ENCODE measurements around the gene RUNX2. TPM values are rescaled to one million over a fixed set of nuclear protein-coding genes. Genes with fewer than 3 reads are reported as not detected.
A peak's percentile ranks its signal among the peaks of the same experiment; 100 is the strongest.

RUNX2 gene
- total and polyA plus RNA-seq, 8 donors = 2.5 to 5.9 (median 3.0) TPM

GRCh38 chr6:45567879-45568278 is 239.7 kb downstream of the RUNX2 start:
- H3K4me3 ChIP-seq = no peak overlapping the region
- no peak for ATAC-seq
- TF ChIP-seq CTCF (IDR thresholded peaks at IDR 0.05) = no peak

DNA sequence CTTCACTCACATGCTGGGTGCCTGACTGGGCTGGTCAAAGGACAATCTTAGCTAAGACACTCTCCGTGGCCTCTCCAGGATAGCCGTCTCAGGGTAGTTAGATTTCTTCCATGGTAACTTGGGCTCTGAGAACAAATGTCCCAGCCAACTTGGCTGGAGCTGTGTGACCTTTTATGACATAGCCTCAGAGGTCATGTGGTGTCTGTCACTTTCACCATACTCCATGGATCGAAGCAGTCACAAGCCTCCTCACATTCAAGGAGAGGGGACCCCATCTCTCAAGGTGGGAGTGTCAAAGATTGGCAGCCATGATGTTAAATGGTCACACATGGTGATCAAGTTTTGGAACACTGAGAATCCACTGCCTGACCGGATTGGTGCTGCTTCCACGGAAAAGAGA is 240.5 kb downstream of the RUNX2 start:
- Histone ChIP-seq H3K9me3 (no peaks in the 10 kb centered on the region), H3K27ac (no peak overlapping the region)

More at GRCh38 chr6:45567879-45568278, 239.7 kb downstream of the RUNX2 start:
- no peaks in the 10 kb centered on the region for H3K36me3 ChIP-seq
- peaks cover 0 to 8% of the 10 kb centered on the region in 2 donors for H3K4me1 ChIP-seq
- no peak overlapping the region for H3K27ac ChIP-seq
- intact Hi-C loops (cut with DNase I) = no loop called here
- H3K9me3 ChIP-seq = no peaks in the 10 kb centered on the region
- DNase-seq = no peak
- no peaks in the 10 kb centered on the region for H3K27me3 ChIP-seq

GRCh38 chr6:45569210-45569945 is 241.2 kb downstream of the RUNX2 start:
- H3K36me3 ChIP-seq = no peaks in the 10 kb centered on the region
- TF ChIP-seq CTCF (IDR thresholded peaks at IDR 0.05) = no peak
- no peak overlapping the region for H3K27ac ChIP-seq
- no peaks in the 10 kb centered on the region for H3K27me3 ChIP-seq
- H3K4me1 ChIP-seq = peaks cover 0 to 8% of the 10 kb centered on the region in 2 donors
- DNase-seq = peak in 3 of 4 donors; percentile 47 to 71 (median 71)
- peak; percentile 80 for ATAC-seq
- no peak overlapping the region for H3K4me3 ChIP-seq
- intact Hi-C loops (cut with DNase I) = no loop called here
- no peaks in the 10 kb centered on the region for H3K9me3 ChIP-seq

More for the DNA sequence above, 240.5 kb downstream of the RUNX2 start:
- ATAC-seq = no peak
- no peak for TF ChIP-seq CTCF (IDR thresholded peaks at IDR 0.05)
- no peaks in the 10 kb centered on the region for H3K27me3 ChIP-seq
- no peak for DNase-seq
- H3K4me3 ChIP-seq = no peak overlapping the region
- no peaks in the 10 kb centered on the region for H3K36me3 ChIP-seq
- peaks cover 0 to 8% of the 10 kb centered on the region in 2 donors for H3K4me1 ChIP-seq
- intact Hi-C loops (cut with DNase I) = no loop called here

DNA sequence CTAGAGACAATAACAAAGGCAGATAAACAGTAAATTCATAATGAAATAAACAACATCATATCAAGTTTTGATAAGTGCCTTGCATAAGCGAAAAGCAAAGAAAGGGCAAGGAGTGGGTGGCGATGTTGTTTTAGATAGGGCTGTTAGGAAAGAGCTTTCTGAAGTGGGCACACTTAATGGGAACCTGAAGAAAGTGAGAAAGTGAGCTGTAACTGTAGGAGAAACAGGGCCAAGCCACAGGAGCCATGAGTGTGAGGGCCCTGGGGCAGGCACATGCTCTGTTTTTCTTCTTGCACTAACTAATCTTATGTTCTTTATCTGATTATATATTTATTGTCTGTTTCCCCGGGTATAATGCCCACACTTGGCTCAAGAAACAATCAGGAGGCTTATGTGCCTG is 243.0 kb downstream of the RUNX2 start:
- intact Hi-C loops (cut with DNase I) = no loop called here
- H3K4me3 ChIP-seq = no peak overlapping the region
- TF ChIP-seq CTCF (IDR thresholded peaks at IDR 0.05) = no peak
- ATAC-seq = peak; percentile 73
- H3K27ac ChIP-seq = peak overlapping the region; percentile 6 to 29
- peaks cover 0 to 8% of the 10 kb centered on the region in 2 donors for H3K4me1 ChIP-seq
- no peaks in the 10 kb centered on the region for H3K36me3 ChIP-seq
- DNase-seq = peak in 1 of 4 donors; percentile 30
- H3K9me3 ChIP-seq = no peaks in the 10 kb centered on the region
- no peaks in the 10 kb centered on the region for H3K27me3 ChIP-seq

DNA sequence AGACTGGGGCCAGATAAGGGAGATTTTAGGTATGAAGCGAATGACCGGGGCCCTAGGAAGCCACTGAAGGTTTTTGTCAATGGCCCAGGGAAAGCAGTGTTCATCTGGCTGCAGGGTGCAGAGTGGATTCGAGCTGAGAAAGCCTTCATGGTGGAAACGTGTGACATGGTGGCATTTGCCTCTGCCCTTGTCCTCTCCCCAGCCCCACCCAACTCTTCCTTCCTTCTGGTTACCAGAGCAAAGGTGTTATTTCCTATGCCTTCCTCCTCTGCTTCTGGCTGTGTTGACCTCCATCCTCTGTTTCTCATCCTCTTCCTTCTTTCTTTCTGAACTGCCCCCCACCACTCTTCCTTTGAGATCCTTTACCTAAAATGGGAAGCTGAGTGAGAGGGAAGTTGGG is 244.7 kb downstream of the RUNX2 start:
- Histone ChIP-seq H3K27me3 (no peaks in the 10 kb centered on the region), H3K4me1 (peaks cover 0 to 8% of the 10 kb centered on the region in 2 donors), H3K9me3 (no peaks in the 10 kb centered on the region), H3K36me3 (no peaks in the 10 kb centered on the region), H3K27ac (no peak overlapping the region), H3K4me3 (no peak overlapping the region)
- ATAC-seq (no peak), DNase-seq (no peak)
- intact Hi-C loops (cut with DNase I) = no loop called here
- no peak for TF ChIP-seq CTCF (IDR thresholded peaks at IDR 0.05)
